ENCODE results near the gene LAD1.

- no peak for TF ChIP-seq CTCF (IDR thresholded peaks at IDR 0.05)
- no peak for TF ChIP-seq TCF12 (IDR thresholded peaks at IDR 0.05)
- TF ChIP-seq SMC3 (IDR thresholded peaks at IDR 0.05; ENCODE audit: low read depth, low read length): no peak
- TF ChIP-seq MAX (IDR thresholded peaks at IDR 0.05; ENCODE audit: low read depth): no peak
- TF ChIP-seq CHD2 (IDR thresholded peaks at IDR 0.05; ENCODE audit: low read length, partially characterized antibody): no peak
- no peak for TF ChIP-seq RCOR1 (IDR thresholded peaks at IDR 0.05; ENCODE audit: low read length)
- TF ChIP-seq GABPA (IDR thresholded peaks at IDR 0.05; ENCODE audit: low read depth): no peak
- no peak for TF ChIP-seq TAF1 (IDR thresholded peaks at IDR 0.05; ENCODE audit: borderline replicate concordance, low read depth, low read length)
- no peak for TF ChIP-seq NFIC (IDR thresholded peaks at IDR 0.05; ENCODE audit: borderline replicate concordance)
These were observed 39.9 kb downstream of the LAD1 start for GRCh38 chr1:201359031-201359872.

Data from SK-N-SH (cell line).